DND-41 (cell line): ENCODE measurements around the gene C6orf52.
A peak's percentile ranks its signal among the peaks of the same experiment; 100 is the strongest.

Experiments used
- ATAC-seq: fragments of 200-7000 bp; cut with Tn5 transposase; 3 replicates; pipeline ENCODE4 v1.9.1; 2021; ENCODE audit warnings: low read depth; ENCODE audit not compliant: insufficient read depth
- DNase-seq: peaks from one replicate; pipeline ENCODE4 v3.0.0-alpha.2; 2020
- H2AFZ ChIP-seq: 2 replicates; pipeline ENCODE4 v1.6.0; 2012; ENCODE audit warnings: low read depth, low read length
- H3K27ac ChIP-seq: 2 replicates; pipeline ENCODE4 v1.5.1; 2012; ENCODE audit warnings: low read length, inconsistent platforms
- H3K27me3 ChIP-seq: fragments of 200-600 bp; sonication (generic); 2 replicates; pipeline ENCODE4 v1.6.0; 2012; ENCODE audit warnings: low read length, mild to moderate bottlenecking, inconsistent platforms; ENCODE audit not compliant: insufficient read depth, poor library complexity
- H3K36me3 ChIP-seq: 2 replicates; pipeline ENCODE4 v1.5.1; 2012; ENCODE audit warnings: low read length, inconsistent platforms; ENCODE audit not compliant: insufficient read depth
- H3K4me1 ChIP-seq: 2 replicates; pipeline ENCODE4 v1.5.1; 2012; ENCODE audit warnings: mild to moderate bottlenecking, low read length; ENCODE audit not compliant: insufficient read depth
- H3K4me2 ChIP-seq: 2 replicates; pipeline ENCODE4 v1.6.0; 2012; ENCODE audit warnings: mild to moderate bottlenecking, moderate library complexity, low read length, inconsistent platforms; ENCODE audit not compliant: insufficient read depth
- H3K4me3 ChIP-seq, 2 experiments: fragments of 200-600 bp in 1 of 2; shearing (Covaris generic) in 1 of 2; 2 replicates each; pipeline ENCODE4 v1.5.1; 2012 to 2016; ENCODE audit warnings: inconsistent platforms in 2 of 2, low read length in 2 of 2, mild to moderate bottlenecking in 2 of 2, low read depth in 1 of 2, moderate library complexity in 1 of 2
- H3K79me2 ChIP-seq: 2 replicates; pipeline ENCODE4 v1.6.0; 2012; ENCODE audit warnings: low read length, inconsistent platforms; ENCODE audit not compliant: insufficient read depth
- H3K9ac ChIP-seq: 2 replicates; pipeline ENCODE4 v1.6.0; 2012; ENCODE audit warnings: low read depth, mild to moderate bottlenecking, inconsistent platforms, low read length, moderate library complexity
- H3K9me3 ChIP-seq: 2 replicates; pipeline ENCODE4 v1.5.1; 2012; ENCODE audit warnings: low read length, moderate library complexity, mild to moderate bottlenecking, inconsistent platforms; ENCODE audit not compliant: insufficient read depth, severe bottlenecking
- H4K20me1 ChIP-seq: 2 replicates; pipeline ENCODE4 v1.6.0; 2012; ENCODE audit warnings: low read length; ENCODE audit not compliant: insufficient read depth
- CTCF ChIP-seq: IDR thresholded peaks from 2 replicates; pipeline ENCODE4 v1.5.1; 2012; ENCODE audit warnings: borderline replicate concordance, low read length, moderate library complexity, mild to moderate bottlenecking; ENCODE audit not compliant: poor library complexity, severe bottlenecking; ENCODE audit errors: extremely low read depth
- EZH2 ChIP-seq: IDR thresholded peaks from 3 replicates; pipeline ENCODE4 v1.6.1; 2012; ENCODE audit warnings: borderline replicate concordance, low read depth, mild to moderate bottlenecking, moderate library complexity, low read length, inconsistent platforms; ENCODE audit not compliant: severe bottlenecking

Gene C6orf52

GRCh38 chr6:10641528-10641927 lies 52.9 kb downstream of the C6orf52 start:
- Histone ChIP-seq H3K4me3 (no peak overlapping the region), H3K4me1 (peaks cover 6% of the 10 kb centered on the region; the same call in 1 of the 2 replicates), H3K36me3 (no peaks in the 10 kb centered on the region), H3K79me2 (no peaks in the 10 kb centered on the region), H3K27me3 (no peaks in the 10 kb centered on the region), H4K20me1 (no peaks in the 10 kb centered on the region), H3K27ac (no peak overlapping the region), H2AFZ (no peak overlapping the region), H3K9ac (no peak overlapping the region), H3K4me2 (no peak overlapping the region), H3K9me3 (no peaks in the 10 kb centered on the region)
- ATAC-seq (no peak), DNase-seq (no peak)
- no peak for TF ChIP-seq EZH2
- no peak for TF ChIP-seq CTCF

- Histone ChIP-seq H2AFZ (no peak overlapping the region), H3K4me1 (peaks cover 6% of the 10 kb centered on the region; the same call in 1 of the 2 replicates), H3K36me3 (no peaks in the 10 kb centered on the region), H3K27me3 (no peaks in the 10 kb centered on the region), H3K27ac (no peak overlapping the region), H3K79me2 (no peaks in the 10 kb centered on the region), H3K4me3 (no peak overlapping the region), H3K9ac (no peak overlapping the region), H3K9me3 (no peaks in the 10 kb centered on the region), H4K20me1 (no peaks in the 10 kb centered on the region), H3K4me2 (no peak overlapping the region)
- TF ChIP-seq CTCF = no peak
- TF ChIP-seq EZH2 = no peak
- ATAC-seq = no peak
- DNase-seq = no peak
These were observed 54.0 kb downstream of the C6orf52 start for GRCh38 chr6:10640412-10640811.

GRCh38 chr6:10633216-10633615 lies 61.2 kb downstream of the C6orf52 start:
- no peak for TF ChIP-seq EZH2
- H3K36me3 ChIP-seq = no peaks in the 10 kb centered on the region
- no peaks in the 10 kb centered on the region for H3K27me3 ChIP-seq
- no peak overlapping the region for H3K9ac ChIP-seq
- DNase-seq = no peak
- peak; percentile 67 for ATAC-seq
- no peak overlapping the region for H2AFZ ChIP-seq
- H3K4me3 ChIP-seq = no peak overlapping the region
- no peak overlapping the region for H3K4me2 ChIP-seq
- H3K27ac ChIP-seq = no peak overlapping the region
- H3K79me2 ChIP-seq = no peaks in the 10 kb centered on the region
- no peaks in the 10 kb centered on the region for H4K20me1 ChIP-seq
- no peaks in the 10 kb centered on the region for H3K9me3 ChIP-seq
- no peaks in the 10 kb centered on the region for H3K4me1 ChIP-seq

GRCh38 chr6:10630178-10630577 lies 64.2 kb downstream of the C6orf52 start:
- Histone ChIP-seq H3K4me2 (no peak overlapping the region), H2AFZ (no peak overlapping the region), H3K4me1 (no peaks in the 10 kb centered on the region), H3K27ac (no peak overlapping the region), H3K36me3 (no peaks in the 10 kb centered on the region), H3K79me2 (no peaks in the 10 kb centered on the region), H3K27me3 (no peaks in the 10 kb centered on the region), H4K20me1 (no peaks in the 10 kb centered on the region), H3K4me3 (no peak overlapping the region), H3K9me3 (no peaks in the 10 kb centered on the region), H3K9ac (no peak overlapping the region)
- ATAC-seq = no peak
- TF ChIP-seq CTCF (no peak), EZH2 (no peak)
- DNase-seq = no peak
